ENCODE results near the gene IQCE.

The IQCE gene

GRCh38 chr7:2646680-2647571 is 88.1 kb downstream of the IQCE start:
- DNase-seq (ENCODE audit: low read depth), result no peak

DNA sequence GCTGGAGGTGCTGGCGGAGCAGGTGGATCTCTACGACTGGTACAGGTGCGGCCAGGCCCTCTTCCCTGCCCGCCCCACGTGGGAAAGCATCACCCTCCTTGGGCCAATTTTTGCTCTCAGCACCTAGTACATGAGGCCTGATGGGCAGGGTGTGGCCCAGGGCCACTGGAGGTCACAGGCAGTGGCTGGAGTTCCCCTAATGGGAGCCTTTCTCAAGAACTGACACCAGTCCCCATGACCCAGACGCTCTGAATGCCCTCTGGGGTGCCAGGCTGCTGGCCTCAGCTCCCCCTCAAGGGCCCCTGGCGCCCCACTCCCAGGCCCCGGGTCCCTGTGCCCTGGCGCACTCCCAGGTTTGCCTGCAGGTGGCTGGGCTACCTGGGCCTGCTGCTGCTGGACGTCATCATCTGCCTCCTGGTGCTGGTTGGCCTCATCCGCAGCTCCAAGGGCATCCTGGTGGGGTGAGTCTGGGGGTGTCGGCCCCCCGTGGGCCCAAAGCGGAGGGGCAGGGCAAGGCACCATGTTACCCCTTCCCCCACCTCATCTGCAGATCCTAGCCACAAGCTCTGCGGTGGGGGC is 88.9 kb downstream of the IQCE start:
- no peak for DNase-seq (ENCODE audit: low read depth)

DNA sequence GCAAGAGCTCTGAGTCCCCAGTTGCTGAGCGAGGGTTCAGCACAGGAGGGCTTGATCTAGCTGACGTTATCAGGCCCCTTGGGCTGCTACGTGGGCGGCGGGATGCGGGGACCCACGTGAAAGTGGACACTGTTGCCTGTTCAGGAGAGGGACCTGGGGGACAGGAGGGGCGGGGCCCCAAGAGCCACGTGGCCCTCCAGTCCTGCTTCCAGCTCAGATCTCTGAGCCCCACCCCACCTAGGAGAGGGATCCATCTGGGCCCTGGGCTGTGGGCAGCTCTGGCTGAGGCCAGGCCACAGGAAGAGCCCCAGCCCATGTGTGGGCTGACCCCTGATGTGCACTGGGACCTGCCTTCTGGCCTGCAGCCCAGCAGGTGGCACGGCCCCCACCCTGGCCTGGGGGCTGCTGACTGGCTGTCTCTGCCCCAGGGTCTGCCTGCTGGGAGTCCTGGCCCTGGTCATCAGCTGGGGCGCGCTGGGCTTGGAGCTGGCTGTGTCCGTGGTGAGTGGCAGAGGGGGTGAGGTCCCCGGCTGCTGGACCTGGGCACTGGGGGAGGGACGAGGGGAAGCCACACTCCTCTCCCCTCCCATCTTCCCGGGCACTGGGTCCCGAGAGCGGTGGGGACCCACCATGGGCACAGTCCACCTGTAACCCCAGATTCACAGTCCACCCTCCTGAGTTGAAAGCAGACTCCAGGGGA is 90.5 kb downstream of the IQCE start:
- no peak for DNase-seq (ENCODE audit: low read depth)

- no peak for DNase-seq (ENCODE audit: low read depth)
Measured at GRCh38 chr7:2649991-2650390, 91.2 kb downstream of the IQCE start.

GRCh38 chr7:2650451-2650850 is 91.7 kb downstream of the IQCE start:
- no peak for DNase-seq (ENCODE audit: low read depth)

GRCh38 chr7:2651336-2651735 is 92.6 kb downstream of the IQCE start:
- no peak for DNase-seq (ENCODE audit: low read depth)

DNA sequence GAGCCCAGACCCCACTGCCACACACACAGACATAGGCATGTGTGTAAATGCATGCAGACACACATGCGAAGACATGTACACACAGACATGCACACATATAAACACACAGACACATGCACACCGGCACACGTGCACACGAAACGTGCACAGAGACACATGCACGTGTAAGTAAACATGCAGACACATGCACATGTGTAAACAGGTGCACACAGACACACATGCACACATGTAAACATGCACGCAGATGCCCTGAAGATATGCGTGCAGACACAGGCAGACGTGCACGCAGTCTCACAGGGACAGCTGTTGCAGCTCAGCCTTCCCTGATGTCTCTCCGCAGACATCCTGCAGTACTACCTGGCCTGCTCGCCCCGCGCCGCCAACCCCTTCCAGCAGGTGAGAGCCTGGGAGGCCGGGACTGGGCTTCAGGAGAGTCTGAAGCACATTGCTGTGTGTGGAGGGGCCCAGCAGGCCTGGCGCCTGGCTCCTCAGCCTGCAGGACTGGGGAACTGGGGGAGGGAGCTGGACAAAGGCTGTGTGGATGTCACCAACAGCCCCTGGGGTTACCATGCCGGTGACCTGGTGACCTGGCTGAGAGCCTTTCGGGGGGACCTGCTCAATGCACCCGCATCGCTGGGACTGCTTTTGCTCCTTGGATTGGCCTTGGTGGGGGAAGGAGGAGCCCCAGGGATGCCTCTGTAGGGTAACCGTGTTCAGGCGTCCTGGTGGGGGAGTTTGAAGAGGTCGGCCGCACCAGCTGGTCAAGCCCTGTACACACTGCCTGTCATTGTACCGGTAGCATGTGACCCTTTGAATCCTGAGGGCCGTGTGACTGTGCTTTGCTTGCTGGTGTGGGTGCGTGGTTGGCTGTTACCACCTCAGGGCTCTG is 93.3 kb downstream of the IQCE start:
- no peak for DNase-seq (ENCODE audit: low read depth)

GRCh38 chr7:2652736-2653060 is 93.9 kb downstream of the IQCE start:
- DNase-seq (ENCODE audit: low read depth), result no peak

- no peak for DNase-seq (ENCODE audit: low read depth)
Measured at GRCh38 chr7:2654059-2654458, 95.3 kb downstream of the IQCE start.

DNA sequence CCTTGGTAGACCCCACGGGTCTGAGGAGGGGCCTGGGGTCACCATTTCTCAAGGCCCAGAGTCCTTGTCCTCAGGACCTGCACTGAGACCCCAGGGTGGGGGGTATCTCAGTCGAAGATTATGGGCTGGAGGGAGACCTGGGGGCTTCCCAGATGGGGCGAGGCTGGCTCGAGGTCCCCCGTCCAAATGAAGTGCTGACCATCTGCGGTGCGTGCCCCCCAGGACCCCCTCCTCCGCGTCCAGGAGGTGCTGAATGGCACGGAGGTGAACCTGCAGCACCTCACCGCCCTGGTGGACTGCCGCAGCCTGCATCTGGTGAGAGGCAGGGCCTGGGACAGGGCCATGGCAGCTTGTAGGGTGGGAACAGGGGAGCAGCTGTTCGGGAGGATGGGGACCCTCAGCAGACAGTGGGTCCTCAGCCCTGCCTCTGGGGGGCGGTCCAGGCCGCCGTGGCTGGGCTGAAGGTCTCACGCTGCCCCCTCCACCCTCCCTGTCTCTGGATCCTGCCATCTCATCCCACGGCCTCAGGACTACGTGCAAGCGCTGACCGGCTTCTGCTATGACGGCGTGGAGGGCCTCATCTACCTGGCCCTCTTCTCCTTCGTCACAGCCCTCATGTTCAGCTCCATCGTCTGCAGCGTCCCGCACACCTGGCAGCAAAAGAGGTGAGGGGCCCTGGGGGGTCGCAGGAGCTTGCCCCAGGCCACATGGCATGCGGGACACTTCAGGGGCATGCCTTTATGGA is 97.3 kb downstream of the IQCE start:
- DNase-seq (ENCODE audit: low read depth), result no peak

- DNase-seq (ENCODE audit: low read depth), result no peak
Measured at GRCh38 chr7:2657208-2657607, 98.4 kb downstream of the IQCE start.

DNA sequence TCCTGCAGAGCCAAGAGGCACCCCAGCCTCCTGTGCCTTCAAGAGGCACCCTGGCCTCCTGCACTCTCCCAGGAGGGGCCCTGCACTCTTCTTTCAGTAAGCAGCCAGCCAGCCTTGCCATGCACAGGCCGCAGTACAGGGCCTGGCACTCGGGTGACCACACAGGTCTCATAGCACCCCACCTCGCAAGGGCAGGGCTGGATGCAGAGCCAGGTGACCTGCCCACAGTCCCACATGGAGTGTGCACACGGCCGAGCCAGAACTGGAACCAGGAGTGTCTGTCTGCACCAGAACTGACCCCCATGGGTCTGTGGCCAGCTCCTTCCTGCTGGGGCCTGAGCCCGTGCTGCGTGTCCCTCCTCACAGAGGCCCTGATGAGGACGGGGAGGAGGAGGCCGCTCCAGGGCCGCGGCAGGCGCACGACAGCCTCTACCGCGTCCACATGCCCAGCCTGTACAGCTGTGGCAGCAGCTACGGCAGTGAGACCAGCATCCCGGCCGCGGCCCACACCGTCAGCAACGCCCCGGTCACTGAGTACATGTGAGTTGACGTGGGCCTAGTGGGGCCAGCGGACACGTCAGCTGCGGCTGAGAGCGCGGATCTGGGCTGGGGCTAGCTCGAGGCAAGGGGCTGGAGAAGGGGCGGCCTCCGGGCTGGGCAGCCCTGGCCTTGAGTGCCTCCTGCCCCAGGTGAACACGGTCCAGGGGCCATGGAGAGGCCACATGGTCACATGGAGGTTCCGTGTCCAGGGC is 99.3 kb downstream of the IQCE start:
- no peak for DNase-seq (ENCODE audit: low read depth)

DNA sequence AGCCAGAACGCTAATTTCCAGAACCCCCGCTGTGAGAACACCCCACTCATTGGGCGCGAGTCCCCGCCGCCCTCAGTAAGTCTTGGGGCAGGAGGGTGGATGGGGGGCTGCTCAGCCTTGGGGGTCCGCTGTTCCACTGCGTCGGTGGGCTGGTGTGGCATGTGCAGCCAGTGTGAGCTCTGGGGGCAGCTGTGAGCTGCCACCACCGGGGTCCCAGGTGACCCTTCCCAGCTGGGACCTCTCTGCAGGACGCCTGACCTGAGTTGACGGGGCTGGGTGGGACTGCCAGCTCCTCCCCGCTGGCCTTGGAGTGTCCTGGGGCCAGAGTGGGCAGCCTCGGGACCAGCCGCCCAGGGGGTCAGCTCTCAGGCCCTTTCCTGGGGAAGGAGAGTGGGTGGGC is 100.2 kb downstream of the IQCE start:
- no peak for DNase-seq (ENCODE audit: low read depth)

DNA sequence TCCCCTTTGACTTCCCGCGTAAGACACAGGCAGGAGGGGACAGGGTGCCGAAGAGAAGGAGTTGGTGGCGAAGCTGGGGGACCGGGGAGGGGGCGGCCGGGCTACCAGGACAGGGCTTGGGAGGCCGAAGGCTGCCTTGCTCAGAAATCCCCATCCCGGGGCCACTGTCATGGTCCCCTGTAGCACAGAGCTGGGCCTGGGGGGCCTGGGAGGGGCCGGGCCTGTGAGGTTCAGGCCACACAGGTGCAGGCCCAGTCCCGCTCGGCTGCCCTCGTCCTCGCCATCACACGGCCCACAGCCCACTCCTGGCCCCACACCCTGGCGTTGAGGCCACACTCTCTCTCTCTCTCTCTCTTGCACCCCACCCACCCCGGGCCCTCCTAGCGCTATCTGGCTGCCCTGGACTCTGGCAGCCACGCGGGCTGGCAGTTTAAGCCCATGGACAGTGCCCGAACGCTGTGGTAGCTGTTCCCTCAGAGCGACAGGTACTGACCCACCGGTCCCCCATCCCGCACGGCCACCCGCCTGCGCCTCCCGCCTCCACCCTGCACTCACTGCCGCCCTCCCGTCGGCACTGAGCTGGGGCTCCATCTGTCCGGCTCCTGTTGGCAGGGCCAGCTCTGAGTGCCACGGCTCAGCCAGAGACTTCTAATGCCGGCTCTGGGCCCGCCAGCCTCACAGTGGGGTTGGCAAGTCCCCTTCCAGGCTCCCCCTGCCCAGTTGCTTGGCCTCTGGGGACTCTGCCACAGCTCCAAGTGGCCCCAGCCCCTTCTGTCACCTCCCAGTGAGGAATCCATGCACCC is 101.0 kb downstream of the IQCE start:
- DNase-seq (ENCODE audit: low read depth), result no peak

DNA sequence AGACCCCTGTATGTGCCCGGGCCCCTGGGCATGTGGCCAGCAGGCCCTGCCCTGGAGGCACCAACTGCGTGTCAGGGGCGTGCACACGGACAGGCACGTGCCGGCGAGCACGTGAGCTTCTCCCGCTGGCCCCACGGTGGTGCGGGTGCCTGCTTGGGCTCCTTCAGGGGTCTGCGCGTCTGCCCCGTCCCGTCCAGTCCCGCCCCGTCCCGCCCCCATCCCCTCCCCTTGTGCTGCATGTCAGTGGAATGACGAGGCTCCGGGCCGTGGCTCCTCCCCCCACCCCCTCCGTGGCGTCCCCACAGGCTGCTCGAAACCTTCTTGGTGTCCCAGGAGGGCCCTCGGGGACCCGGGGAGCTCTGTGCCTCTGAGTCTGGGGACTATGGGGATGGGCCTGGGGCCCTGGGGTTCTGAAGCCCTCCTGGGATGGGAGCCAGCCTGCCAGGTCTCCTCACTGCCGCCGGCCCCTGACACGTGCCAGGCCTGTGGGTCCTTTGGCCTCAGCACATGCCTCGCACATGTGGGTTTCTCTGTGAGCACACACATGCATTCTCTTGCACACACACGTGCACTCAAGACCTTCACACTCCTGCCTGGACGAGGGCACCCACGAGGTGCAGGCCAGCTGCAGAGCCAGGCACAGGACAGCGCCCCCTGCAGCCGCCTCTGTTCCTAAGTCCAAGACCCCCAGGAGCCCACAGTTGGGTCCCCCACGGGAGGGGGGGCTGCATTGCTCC is 101.7 kb downstream of the IQCE start:
- DNase-seq (ENCODE audit: low read depth), result no peak

- DNase-seq (ENCODE audit: low read depth), result no peak
Measured at GRCh38 chr7:2661096-2661449, 102.3 kb downstream of the IQCE start.

GRCh38 chr7:2661602-2662272 is 103.0 kb downstream of the IQCE start:
- no peak for DNase-seq (ENCODE audit: low read depth)

DNA sequence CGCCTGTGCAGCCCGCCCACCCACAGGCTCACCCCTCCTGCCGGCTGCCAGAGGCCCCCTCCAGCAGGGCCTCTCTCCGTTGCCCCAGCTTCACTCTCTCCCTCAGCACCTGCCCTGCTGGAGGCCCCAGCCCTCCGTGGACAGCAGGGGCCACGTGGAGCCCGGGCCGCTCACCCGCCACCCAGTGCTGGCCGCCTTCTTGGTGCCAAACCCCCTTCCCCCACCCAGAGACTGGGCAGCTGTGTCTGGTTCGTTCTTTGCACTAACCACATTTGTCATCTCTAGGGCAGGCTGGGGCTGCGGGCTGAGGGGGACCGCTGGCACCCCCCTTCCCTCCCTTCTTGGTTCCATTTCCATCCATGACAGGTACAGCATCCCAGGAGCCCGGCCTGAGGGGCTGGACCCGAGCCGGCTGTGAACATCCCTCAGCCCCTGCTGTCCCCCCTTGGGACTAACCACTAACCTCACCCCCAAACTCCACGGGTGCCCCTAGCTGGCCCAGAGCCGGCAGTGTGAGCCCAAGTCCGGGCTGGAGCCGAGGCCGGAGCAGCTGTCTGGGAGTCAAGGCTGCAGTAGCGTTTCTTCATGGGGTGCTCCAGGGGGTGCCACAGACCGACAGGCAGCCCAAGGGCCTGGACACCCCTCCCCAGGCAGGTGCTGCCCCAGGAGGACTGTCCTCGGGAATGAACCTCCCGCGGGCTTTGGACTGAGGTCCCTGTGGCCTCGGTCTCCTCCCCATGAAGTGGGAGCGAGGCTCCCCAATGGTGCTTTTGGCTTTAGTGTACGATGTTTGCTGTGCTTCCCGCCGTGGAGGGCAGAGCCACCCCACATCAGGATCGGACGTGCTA is 103.7 kb downstream of the IQCE start:
- DNase-seq (ENCODE audit: low read depth), result no peak

Data from activated T-helper 9 cell treated with anti-CD3 and anti-CD28 coated beads, Interleukin-2, amount 50 U/mL, for 16 hours (primary cell).